Activated CD4-positive, CD25-positive, alpha-beta regulatory T cell (primary cell): ENCODE measurements around the gene RASA2.
A peak's percentile ranks its signal among the peaks of the same experiment; 100 is the strongest.
"Not testable (repeated sequence)": the region's sequence is repeated elsewhere in the genome, so short reads cannot be mapped to it uniquely, and the experiment has no call there.

Source experiments
- DNase-seq, 4 experiments: peaks; one replicate each; lab custom pipeline; 2025; lab: John Stamatoyannopoulos, UW

The RASA2 gene

DNA sequence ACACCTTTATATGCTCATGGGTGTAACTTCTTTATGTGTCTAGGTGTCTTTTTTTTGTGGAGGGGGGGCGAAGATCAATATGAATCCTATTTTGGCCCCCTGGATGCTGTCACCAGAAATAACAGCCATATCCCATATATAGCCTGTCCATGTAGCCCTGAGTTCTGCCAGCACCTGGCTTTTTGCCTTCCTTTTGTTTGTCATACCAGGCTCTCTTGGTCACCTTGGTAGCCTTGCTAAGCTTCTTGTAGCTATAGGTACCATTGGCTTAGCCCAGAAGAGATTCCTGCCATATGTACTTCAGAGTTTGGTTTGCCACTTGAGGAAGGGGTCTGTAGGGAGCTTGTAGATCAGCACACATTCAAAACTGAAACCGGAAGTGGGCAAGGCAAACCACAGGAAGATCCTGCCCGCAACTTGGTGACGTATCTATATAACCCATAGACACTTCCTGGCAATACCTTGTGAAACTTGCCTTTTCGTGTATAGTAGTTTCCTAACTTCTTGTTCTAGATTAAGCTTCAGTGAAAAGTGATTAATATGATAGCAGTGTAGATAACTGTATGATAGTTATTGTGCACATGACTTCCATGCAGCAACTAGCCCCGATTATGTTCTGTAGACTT is 11.9 kb downstream of the RASA2 start:
- peak; percentile 47 to 68 (median 65) for DNase-seq

DNA sequence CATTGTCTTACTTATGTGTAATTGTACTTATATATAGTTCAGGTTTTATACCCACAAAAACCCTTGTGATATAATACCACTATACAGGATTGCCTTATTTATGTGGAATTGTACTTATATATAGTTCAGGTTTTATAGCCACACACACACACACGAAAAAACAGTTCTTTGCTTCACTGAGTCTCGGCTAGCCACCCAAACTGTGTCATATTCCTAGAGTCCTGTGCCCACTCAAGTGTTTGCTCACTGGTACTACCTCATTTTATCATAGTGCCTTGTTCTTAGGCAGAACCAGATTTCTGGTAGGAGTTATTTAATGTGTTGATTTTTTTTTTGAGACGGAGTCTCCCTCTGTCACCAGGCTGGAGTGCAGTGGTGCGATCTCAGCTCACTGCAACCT is 12.5 kb downstream of the RASA2 start:
- DNase-seq: no peak

DNA sequence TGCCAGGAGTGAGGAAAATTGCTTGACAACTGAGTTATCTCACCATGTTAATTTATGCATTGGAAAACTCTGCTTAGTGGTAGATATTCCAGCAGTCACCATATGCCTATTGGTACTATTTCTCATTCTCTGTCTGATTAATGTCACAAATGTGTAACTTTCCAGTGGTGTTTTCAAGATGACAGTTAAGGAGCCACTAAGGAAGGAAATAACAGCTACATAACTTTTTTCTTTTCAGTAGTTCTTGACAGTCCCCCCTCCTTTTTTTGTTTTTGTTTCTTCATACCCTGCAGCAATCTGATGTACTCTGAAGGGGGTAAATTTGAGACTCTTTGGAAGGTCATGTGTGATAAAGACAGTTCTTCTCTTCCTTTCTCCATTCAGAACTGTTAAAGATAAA is 13.1 kb downstream of the RASA2 start:
- no peak for DNase-seq

DNA sequence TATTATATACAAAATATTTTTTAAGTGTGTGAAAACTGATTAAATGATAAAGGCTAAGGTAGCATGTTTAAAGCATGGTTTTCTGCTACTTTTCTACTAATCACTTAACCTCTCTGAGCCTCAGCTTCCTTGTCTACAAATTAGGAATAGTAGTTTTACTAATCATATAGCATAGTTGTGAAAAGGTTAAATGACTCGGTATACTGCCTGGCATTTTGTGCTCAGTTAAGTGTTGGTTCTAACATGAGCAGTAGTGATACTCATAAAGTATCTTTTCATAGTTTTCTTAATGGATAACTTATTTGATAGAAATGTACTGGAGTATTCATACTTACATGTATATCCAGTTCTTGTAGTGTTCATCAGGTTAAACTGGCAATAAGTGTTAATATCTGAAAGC is 13.6 kb downstream of the RASA2 start:
- DNase-seq: no peak

DNA sequence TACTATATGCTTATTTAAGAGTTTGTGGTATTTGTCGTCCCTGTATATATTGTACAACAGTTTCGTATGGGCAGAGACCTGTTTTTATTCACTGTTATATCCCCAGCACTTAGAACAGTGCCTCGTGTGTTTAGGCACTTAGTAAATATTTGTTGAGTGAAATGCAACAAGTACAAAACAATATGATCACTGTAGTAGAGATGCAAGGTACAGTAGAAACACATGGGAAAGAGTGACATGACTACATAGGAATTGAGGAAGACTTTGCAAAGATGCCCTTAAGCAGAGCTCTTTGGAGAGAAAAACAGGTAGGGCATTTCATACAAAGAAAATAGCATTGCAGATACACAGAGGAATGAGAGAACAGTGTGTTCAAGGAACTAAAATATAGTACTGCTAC is 18.3 kb downstream of the RASA2 start:
- DNase-seq: no peak

DNA sequence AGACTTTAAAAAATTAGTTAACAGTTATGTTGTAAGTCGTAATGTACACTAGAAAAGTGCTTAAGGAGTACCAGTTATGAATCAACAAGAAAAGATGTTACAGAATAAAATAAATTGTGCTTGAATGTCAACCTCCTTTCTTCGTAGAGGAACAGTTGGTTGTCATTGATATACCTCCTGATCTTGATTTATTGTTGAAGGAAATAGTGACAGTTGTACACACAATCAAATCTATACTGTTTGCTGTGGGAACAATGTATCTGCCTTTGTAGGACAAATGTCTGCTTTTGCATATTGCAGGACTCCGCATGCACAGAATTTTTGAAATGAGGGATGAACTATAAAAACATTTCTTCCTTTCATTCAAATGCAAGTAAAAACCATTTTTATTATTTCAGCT is 19.2 kb downstream of the RASA2 start:
- no peak for DNase-seq

DNA sequence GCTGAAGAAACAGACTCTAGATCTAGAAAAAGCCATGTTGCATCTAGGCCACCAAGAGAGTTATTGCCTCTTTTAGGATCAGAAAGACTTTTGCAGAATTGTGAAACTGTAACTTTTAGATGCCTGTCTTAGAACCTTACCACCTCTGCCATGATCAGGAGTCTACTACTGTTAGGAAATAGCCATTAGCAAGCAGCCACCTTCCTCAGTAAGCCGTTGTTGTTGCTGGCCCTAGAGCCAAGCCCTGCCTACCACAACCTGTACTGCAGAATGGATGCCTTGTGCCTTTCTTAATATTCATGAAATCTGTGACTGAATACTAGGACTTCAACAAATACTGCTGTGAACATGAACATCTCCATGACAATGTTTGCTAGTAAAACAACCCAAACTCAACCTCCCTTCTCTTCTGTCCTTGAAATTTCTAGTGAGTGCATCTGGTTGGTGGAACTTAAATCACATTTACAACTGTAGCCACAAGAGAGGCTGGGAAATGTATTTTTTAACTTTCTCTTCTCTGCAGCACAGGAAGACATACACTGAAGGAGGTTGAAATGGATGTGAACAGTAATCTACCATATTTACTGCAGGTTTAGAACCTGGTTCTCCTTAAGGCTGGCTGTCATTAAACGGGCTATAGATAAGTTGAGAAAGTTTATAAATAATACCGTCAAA is 20.7 kb downstream of the RASA2 start:
- DNase-seq: no peak

DNA sequence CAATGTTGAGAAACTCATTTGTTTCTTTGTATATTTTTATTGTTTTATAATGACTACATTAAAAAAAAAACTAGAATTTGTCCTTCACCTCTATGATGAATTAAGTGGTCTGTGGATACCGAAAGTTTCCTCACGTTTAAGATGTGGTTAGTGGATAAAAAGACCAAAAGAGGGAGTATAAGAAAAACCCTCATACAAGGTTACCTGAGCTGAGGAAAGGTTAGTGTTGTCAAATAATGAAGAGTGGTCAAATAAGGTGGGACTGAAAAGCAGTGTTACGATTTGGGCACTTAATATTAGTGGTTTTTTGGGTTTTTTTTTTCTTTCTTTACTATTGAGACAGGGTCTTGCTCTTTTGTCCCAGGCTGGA is 21.2 kb downstream of the RASA2 start:
- no peak for DNase-seq

DNA sequence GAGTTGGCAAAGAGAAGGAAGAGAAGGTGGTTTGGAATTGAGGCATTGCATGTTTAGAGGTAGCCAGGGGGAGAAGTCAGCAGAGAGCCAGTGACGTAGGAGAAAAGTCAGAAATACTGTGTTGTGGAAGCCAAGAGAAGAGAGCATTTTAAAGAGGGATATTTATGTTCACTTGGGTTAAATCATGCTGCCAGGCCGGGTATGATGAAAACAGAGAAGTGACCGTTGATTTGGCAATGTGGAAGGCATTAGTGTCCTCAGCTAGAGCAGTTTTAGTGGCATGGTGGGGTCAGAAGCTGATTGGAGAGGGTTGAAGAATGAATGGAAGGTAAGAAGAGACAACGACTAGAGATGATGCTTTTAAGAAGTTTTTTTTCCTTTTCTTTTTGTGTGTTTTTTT is 24.5 kb downstream of the RASA2 start:
- DNase-seq: no peak

DNA sequence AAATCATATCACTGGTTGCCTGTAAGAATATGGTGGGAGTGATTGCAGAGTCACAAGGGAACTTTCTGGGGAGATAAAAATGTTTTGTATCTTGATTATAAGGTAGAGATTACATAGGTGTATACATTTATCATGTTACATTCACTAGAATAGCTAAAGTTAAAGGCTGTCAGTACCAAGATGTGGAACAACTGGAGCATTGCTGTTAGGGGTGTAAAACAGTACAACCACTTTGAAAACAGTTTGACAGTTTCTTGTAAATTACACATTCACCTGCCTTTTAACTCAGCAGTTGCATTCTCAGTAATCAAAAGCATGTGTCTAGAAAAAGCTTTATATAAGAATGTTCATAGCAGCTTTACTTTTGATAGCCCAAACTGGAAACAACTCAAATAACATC is 27.6 kb downstream of the RASA2 start:
- no peak for DNase-seq

DNA sequence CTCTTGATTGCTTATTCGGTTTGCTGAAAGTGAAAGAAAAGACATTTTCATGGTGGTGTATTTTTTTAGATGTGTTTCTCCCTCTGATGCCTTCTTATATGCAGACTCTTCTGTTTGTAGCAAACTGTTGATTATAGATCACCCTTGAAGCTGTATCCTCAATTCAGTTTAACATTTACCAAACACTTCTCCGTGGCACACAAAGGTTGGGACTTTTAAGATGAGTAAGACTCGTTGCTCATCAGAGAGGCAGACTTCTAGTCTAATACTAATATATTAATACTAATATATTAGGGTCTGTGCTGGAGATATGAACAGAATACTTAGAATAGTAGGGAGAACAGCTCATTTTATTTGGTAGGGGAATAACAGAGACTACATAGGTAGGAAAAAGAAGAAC is 32.8 kb downstream of the RASA2 start:
- no peak for DNase-seq

DNA sequence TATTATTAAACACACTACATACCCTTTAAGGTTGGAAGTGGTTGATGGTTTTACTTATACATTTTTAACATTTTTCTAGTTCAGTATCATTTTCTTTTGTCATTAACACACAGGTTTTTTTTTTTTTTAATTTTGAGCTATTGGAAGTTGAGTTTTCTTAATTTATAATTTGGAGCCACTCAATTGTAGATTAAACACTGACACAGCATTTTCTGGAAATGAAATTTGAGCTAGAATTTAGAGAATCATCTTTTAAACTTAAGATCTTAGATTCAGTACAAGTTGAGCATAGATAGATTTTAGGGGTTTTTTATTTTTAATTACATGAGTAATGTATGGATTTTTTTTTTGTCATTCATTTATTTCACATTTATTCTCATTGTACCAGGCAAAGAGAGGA is 35.0 kb downstream of the RASA2 start:
- no peak for DNase-seq

DNA sequence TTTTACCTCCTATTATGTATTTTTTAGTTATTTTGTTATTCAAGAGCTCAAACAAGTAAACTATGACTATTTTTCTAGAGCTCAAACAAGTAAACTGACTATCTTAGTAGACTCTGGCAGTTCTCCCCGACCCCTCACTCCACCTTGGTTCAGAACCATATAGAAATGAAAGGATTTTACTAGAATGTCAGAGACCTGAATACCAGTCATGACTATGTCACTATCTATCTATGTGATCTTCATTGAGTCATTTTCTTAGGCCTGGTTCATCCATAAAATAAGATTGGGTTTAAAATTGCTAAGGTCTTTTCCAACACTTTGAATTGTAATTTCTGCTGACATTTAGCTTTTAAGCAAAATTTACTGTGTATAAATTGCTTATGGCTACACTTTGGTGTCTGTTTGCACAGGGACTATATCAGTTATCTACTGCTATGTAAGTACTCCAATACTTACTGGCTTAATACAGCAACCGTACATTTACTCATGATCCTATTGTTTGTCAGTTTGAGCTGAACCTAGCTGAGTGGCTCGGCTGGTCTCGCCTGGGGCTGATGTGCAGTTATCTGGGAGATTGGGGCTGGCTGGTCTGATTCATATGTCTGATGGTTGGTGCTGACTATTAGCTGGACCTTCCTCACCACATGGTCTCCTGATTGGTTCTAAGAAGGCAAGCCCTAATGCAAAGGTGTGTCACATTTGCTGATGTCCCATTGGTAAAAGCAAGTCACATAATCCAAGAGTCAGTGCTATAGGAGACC is 37.0 kb downstream of the RASA2 start:
- no peak for DNase-seq

DNA sequence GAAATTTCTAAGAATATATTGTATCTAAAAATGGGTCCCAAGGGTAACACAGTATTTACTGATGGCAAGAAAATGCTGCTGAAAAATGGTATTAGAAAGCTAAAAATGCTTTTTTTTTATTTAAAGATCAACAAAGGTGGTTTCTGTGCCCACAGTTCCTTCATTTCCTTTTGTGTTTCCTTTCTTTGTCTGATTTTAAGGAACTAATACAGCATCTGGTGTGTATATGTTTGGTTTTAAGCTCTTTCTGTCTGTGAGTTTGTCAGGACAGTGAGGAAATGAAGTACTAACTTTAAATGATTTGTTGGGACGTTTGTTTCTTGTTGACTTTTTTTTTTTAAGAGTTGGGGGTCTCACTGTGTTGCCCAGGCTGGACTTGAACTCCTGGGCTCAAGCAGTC is 38.2 kb downstream of the RASA2 start:
- no peak for DNase-seq

DNA sequence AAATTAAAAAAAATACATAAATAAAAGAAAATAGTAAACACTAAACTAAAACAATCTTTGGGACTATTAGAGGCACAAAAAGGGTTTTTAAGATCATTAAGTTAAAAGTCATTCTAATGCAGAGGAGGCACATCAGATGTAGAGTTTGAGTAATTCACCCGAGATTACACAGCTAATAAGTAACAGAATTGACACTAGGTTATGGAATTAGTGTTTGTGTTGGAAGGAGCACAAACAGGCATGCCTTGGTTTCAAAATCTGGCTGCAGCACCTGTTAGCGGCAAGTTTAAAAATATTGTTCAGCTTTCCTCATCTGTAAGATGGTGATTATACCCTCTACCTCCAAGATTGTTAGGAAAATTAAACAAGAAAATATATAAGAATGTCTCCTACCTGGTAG is 39.0 kb downstream of the RASA2 start:
- DNase-seq: no peak

DNA sequence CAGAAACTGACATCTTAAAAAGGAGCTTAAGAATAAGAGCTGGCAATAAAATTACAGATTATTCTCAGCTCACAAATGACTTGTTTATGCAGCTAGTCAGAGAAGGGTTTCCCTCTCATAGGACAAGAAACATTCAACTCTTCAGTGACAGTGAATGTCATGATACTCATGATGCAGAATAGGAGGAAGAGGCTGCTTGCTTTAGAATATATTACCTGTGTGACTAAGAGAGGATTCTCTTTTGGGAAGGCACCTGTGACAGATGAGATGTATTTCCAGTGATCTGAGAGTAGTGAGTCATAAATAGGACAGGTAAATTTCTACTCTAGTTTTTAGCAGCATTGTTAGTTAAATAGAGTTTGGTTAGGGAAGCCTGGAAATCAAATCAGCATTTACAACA is 39.9 kb downstream of the RASA2 start:
- no peak for DNase-seq

DNA sequence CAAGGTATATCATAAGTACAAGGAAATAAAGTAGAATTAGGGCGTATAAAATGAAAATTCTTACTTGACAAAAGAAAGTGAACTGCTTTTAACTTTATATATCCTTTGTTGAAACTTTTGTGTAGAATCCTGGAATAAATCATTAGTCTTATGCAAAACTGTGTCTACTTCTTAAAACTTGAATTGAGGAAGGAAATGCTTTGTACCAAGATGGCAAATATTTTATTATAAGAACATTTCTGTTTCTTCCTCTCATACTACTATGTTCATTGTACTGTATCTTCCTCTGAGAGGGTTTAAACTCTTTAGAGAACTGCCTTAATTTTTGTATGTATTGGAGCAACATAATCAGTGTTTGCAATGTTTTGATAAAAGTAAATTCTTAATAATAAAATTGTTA is 42.0 kb downstream of the RASA2 start:
- no peak for DNase-seq

DNA sequence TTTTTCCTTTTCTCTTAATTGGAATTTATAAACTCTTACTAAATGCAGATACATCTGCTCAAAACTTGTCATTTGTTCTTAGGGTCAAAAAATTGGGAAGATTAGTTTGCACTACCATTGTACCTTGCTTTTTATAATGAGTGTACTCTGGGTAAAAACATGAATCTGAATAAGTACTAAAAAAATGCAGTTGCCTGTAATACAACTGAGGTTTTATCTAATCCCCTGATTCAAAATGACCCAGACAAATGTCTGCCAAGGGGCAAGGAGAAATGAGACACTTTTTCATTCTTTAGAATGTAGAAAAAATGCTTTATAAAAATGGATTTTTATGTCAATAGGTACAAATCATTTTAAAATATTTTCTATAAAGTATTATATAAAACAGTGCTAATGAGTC is 42.4 kb downstream of the RASA2 start:
- DNase-seq: no peak

DNA sequence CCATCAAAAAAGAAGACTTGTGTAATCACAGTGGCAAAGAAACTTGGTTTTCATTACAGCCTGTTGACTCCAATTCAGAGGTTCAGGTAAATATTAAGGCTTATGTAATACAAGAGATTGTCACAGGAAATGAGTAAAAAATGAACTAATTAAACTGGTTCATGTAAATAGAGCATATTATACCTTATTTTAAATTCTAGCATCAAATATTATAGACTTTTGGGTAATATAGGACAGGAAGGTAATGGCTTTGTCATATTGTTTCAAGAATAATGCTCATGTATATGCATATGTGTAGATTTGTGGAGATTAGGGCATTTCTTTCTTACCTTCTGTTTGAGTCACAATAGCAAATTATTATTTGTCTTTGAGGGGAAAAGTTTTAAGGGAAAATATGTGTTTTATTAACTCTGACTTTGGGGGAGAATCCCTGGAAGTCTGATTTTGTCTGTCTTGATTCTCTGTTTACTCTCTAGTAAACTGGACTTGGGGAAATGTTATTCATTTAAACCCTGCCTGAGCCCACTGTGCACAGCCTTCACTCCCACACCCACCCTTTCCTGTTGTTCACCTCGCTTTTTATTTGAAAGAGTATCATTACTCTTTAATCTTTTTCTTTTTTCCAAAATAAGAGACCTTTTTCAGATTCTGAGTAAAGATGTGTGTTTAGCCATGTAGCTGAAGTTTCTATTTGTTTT is 43.0 kb downstream of the RASA2 start:
- DNase-seq: no peak

DNA sequence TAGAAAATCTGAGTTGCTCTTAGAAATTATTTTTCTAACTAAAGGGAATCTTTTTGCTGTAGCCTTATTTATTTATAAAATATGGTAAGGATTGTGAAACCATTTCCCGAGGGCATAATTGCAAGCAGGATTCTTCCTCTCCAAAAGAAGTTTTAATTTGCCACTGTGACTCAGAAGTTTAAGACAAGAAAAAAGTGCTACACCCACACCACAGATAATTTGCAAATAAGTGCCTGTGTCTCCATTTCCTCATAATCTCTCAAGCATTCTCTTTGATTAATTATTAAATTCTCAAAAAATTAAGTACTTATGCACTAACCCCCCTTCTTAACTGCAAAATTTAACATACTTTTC is 43.6 kb downstream of the RASA2 start:
- DNase-seq: no peak

DNA sequence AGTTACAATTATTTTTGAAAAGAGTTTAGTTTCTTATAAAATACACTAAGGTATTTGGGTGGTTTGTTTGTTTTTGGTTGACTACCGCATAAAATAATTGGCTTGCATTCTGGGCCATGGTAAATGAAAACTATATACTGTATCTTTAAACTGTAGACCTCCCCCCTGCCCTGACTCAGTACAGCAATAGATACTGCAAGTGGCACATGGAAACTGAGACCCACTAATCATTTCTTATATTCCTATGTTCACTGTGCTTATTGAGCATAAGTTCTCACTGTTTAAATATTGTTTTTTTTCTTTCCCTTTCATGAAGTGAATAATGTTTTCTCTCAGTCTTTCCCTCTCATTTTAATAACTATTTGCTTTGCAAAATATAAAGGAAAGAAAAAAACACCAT is 45.8 kb downstream of the RASA2 start:
- no peak for DNase-seq

DNA sequence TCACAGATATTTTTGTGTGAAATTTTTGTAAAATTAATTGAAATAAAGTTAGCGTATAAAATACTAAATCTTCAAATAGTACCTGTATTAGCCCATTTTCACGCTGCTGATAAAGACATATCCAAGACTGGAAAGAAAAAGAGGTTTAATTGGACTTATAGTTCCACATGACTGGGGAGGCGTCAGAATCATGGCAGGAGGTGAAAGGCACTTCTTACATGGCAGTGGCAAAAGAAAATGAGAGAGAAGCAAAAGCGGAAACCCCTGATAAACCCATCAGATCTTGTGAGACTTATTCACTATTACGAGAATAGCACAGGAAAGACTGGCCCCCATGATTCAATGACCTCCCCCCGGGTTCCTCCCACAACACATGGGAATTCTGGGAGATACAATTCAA is 49.2 kb downstream of the RASA2 start:
- DNase-seq: not testable (repeated sequence)

DNA sequence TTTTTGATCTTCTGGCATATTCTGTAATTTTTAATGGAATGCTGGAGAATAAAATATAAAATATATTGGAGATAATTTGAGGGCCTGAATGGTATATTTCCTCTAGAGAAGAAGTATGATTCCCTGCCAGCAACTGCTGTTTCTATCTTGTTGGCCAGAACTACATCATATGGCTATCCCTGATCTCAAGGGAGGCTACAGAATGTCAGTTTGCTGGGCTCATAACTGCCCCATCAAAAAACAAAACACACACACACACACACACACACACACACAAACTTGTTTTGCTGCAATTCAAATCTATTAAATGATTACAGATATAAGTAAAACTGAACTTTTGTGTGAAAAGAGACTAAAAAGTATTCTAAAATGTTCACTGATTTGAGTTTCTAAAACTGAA is 51.0 kb downstream of the RASA2 start:
- DNase-seq: no peak
